Measurements from ENCODE around the gene ATP11A.

Gene ATP11A

GRCh38 chr13:112752211-112752610 is 62.4 kb downstream of the ATP11A start:
- TF ChIP-seq CTCF (IDR thresholded peaks at IDR 0.05): no peak

- TF ChIP-seq CTCF (IDR thresholded peaks at IDR 0.05): no peak
These were observed 63.1 kb downstream of the ATP11A start for GRCh38 chr13:112752711-112753541.

GRCh38 chr13:112753833-112754232 is 64.0 kb downstream of the ATP11A start:
- no peak for TF ChIP-seq CTCF (IDR thresholded peaks at IDR 0.05)

GRCh38 chr13:112754281-112755025 is 64.6 kb downstream of the ATP11A start:
- no peak for TF ChIP-seq CTCF (IDR thresholded peaks at IDR 0.05)

- TF ChIP-seq CTCF (IDR thresholded peaks at IDR 0.05): no peak
These were observed 65.5 kb downstream of the ATP11A start for GRCh38 chr13:112755331-112755730.

- no peak for TF ChIP-seq CTCF (IDR thresholded peaks at IDR 0.05)
These were observed 66.2 kb downstream of the ATP11A start for GRCh38 chr13:112756081-112756480.

- TF ChIP-seq CTCF (IDR thresholded peaks at IDR 0.05): no peak
These were observed 66.7 kb downstream of the ATP11A start for GRCh38 chr13:112756511-112756966.
